ENCODE results near the gene TMPRSS3. TPM values are rescaled to one million over a fixed set of nuclear protein-coding genes. Genes with fewer than 3 reads are reported as not detected.

TMPRSS3 gene
- total and polyA plus RNA-seq, 9 of the 15 experiments (the other 6 are each of a cell fraction or from before 2014, with no cell fraction given), result 0.07 TPM; not detected in 8

GRCh38 chr21:42376338-42376982 lies 19.4 kb downstream of the TMPRSS3 start (continued):
- no peak for TF ChIP-seq SIN3A (IDR thresholded peaks at IDR 0.05; ENCODE audit: borderline replicate concordance in 2 of 2, control insufficient read depth in 1 of 2, low read depth in 2 of 2, low read length in 2 of 2)
- TF ChIP-seq ZNF592 (IDR thresholded peaks at IDR 0.05), result no peak
- no peak for TF ChIP-seq ZNF830 (CRISPR knock-in tag; IDR thresholded peaks at IDR 0.05)
- no peak for TF ChIP-seq ZNF274 (IDR thresholded peaks at IDR 0.05; ENCODE audit: borderline replicate concordance, low read depth, low read length)
- no peak for TF ChIP-seq SIX5 (IDR thresholded peaks at IDR 0.05; ENCODE audit: borderline replicate concordance in 1 of 2, insufficient read depth in 1 of 2, low read depth in 1 of 2, low read length in 2 of 2)
- TF ChIP-seq CCAR2 (IDR thresholded peaks at IDR 0.05; ENCODE audit: low read depth, low read length), result no peak
- TF ChIP-seq DEAF1 (CRISPR knock-in tag; IDR thresholded peaks at IDR 0.05), result peak; percentile 34; the same call in 1 of the 2 replicates
- TF ChIP-seq TCF3 (CRISPR knock-in tag; IDR thresholded peaks at IDR 0.05), result no peak
- TF ChIP-seq ZNF146 (CRISPR knock-in tag; IDR thresholded peaks at IDR 0.05; ENCODE audit: unreplicated experiment), result no peak
- no peak for TF ChIP-seq STAT5B (CRISPR knock-in tag; IDR thresholded peaks at IDR 0.05)
- TF ChIP-seq E2F5 (CRISPR knock-in tag; IDR thresholded peaks at IDR 0.05), result no peak
- TF ChIP-seq TCF15 (CRISPR knock-in tag; IDR thresholded peaks at IDR 0.05), result no peak
- peak; percentile 43 for TF ChIP-seq CEBPB (tag; IDR thresholded peaks at IDR 0.05)
- TF ChIP-seq HOXB6 (CRISPR knock-in tag; IDR thresholded peaks at IDR 0.05; ENCODE audit: borderline replicate concordance), result no peak
- TF ChIP-seq ZNF780A (CRISPR knock-in tag; IDR thresholded peaks at IDR 0.05), result no peak
- TF ChIP-seq ZNF561 (CRISPR knock-in tag; conservative IDR thresholded peaks at IDR 0.05), result no peak
